Fibroblast of pulmonary artery (primary cell): Measurements from ENCODE around the gene IL19.
A peak's percentile ranks its signal among the peaks of the same experiment; 100 is the strongest.

Experiments
- DNase-seq: peaks from one replicate; pipeline ENCODE4 v3.0.0-alpha.2; 2010; ENCODE audit warnings: low read depth
- H3K4me3 ChIP-seq: replicated peaks from 2 replicates; pipeline ENCODE4 v1.5.1; 2011; ENCODE audit warnings: low read depth, mild to moderate bottlenecking, control low read depth, low read length, moderate library complexity
- TF ChIP-seq, protein P1 (sequence below): IDR thresholded peaks from 2 replicates; pipeline ENCODE4 v1.5.1; 2011; ENCODE audit warnings: mild to moderate bottlenecking, control low read depth, low read length, inconsistent platforms; ENCODE audit errors: missing control alignments

Gene IL19

DNA sequence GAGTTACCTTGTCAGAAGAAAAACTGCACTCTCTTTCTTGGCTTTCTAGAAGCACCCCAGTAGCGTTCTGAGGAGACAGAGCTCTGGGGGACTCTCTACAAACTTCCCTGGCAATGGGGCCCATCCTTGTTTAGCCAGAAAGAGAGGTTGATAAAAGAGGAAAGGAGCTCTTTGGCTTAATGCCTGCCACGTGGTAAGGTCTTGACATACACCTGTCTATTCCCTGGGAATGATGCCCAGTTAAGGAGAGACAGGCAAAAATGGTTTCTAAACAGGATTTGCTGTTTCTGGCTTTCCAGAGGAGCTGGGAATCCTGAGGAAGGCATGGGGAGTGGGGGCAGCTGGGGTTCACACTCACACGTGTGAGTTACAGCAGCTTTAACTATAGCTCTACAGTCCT is 64.6 kb downstream of the IL19 start:
- no peak overlapping the region for H3K4me3 ChIP-seq
- no peak for DNase-seq
- TF ChIP-seq, protein P1, sequence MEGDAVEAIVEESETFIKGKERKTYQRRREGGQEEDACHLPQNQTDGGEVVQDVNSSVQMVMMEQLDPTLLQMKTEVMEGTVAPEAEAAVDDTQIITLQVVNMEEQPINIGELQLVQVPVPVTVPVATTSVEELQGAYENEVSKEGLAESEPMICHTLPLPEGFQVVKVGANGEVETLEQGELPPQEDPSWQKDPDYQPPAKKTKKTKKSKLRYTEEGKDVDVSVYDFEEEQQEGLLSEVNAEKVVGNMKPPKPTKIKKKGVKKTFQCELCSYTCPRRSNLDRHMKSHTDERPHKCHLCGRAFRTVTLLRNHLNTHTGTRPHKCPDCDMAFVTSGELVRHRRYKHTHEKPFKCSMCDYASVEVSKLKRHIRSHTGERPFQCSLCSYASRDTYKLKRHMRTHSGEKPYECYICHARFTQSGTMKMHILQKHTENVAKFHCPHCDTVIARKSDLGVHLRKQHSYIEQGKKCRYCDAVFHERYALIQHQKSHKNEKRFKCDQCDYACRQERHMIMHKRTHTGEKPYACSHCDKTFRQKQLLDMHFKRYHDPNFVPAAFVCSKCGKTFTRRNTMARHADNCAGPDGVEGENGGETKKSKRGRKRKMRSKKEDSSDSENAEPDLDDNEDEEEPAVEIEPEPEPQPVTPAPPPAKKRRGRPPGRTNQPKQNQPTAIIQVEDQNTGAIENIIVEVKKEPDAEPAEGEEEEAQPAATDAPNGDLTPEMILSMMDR = no peak

DNA sequence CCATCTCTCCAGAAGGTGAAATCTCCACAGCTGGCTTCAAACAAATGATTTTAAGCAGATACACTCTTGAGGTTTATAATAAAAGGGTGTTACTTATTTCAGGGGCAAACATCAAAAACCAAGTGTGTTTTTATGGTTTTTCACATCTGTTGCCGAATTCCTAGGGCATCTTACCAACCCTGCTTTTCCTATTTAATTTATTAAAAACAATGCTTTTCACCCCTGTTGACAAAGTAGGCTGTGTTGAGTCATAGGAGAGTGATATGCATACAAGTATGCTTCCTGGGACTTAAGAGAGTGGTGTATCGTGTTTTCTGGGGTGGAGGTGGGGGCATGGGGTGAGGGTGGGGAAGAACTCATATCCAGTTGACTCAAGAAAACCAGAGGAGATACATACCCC is 65.5 kb downstream of the IL19 start:
- no peak overlapping the region for H3K4me3 ChIP-seq
- TF ChIP-seq, protein P1 = no peak
- peak; percentile 33 for DNase-seq

DNA sequence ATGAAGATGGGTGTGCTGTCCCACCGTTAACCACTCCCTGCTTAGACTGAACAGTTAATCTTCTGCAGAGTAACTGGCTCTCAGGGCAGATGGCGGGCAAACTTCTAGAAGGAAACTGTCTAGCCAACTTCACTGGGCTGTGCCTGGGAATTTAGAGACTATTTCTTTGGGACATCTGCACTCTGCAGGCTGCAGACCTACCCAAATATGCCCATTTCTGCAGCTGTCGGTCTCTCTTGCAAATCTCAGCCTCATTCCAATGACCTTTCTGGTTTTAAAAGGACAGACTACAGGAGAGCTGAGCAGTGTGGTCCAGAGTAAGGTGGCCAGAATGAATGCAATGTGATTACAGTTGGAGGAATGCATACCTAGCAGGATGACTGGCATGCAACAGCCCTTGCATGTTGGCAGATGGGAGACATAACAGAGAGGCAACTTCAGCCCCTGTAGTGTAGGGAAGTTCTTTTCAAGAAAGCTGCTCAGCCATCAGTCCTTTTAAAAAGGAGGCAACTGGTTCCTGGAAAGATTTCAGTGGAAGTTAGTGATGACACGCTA is 68.5 kb downstream of the IL19 start:
- TF ChIP-seq, protein P1 = no peak
- DNase-seq = no peak
- no peak overlapping the region for H3K4me3 ChIP-seq

DNA sequence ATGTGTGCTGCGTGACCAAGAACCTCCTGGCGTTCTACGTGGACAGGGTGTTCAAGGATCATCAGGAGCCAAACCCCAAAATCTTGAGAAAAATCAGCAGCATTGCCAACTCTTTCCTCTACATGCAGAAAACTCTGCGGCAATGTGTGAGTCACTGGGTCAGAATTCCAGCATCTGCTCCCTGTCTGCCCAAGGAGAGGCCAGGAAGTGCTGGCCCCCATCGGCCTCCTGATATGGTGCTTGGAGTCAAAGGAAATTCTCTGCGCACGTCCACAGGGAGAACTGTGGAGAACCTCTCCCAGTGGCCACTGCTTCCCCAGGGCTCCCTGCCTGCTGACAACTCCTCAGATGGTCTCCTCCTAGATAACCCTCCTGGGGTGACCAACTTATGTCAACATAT is 69.3 kb downstream of the IL19 start:
- peak; percentile 90 for DNase-seq
- H3K4me3 ChIP-seq = no peak overlapping the region
- TF ChIP-seq, protein P1 = no peak

DNA sequence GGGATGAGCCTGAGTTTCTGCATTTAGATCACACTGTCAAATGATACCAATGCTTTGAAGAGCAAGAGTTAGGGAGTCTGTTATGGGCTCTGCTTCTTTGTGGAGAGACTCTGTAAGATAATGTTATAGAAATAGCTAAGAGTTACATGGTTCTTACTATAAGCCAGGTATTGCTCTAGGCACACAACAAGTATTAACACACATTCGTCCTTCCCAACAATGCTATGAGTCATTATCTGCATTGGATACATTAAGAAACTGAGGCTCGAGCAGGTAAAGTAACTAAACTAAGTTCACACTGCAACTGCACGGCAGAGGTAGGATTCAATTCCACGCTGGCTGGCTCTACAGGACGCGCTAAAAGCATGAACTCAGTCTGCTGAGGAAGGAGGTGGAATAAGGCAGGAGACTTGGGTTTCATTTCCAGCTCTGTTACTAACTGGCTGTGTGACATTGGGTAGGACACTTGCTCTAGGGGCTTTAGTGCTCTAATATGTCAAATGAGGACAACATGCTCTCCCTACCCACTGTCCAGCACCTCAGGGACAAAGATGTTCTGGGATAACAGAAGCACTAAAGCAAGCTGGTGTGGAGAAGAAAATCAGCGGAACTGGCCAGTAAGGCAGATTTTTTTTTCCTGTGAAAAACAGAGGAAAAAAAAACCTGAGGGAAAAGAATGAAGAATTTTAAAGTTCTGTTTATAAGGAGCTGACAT is 71.2 kb downstream of the IL19 start:
- no peak for DNase-seq
- H3K4me3 ChIP-seq = no peak overlapping the region
- TF ChIP-seq, protein P1 = no peak

DNA sequence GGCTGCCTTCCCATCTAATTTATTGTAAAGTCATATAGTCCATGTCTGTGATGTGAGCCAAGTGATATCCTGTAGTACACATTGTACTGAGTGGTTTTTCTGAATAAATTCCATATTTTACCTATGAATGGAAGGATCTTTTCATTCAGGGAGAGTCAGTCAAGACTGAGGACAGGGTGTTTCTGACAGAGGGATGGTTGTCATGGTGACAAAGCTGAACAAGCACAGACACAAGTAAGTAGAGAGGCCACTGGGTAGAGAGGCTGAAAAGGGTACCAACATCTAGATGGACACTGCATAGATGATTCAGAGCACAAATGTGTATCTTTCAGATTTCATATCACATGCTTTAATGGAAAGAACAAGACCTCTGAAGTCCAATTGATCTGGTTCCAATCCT is 72.3 kb downstream of the IL19 start:
- TF ChIP-seq, protein P1 = no peak
- peak; percentile 35 for DNase-seq
- H3K4me3 ChIP-seq = no peak overlapping the region

DNA sequence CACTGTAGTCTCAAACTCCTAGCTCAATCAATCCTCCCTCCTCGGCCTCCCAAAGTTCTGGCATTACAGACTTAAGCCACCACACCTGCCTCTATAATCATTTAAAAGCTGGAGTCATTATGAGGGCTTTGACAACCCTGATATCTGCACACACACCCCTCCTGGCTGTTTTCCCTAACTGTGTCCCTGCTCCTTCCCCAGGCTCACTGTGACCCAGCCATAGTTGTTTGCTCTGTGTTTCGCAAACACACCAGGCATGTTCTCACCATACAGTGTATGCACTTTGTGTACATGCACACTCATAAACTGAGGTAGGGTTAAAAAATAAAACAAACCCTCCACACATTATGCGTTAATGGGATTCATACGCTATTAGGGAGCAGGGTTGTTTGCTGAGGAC is 73.1 kb downstream of the IL19 start:
- no peak overlapping the region for H3K4me3 ChIP-seq
- no peak for DNase-seq
- TF ChIP-seq, protein P1 = no peak
